Islet precursor cell (in vitro differentiated cells): ENCODE results near the gene TENT5C.

Experiments used
- DNase-seq: peaks from one replicate; pipeline ENCODE4 v3.0.0-alpha.2; 2018

Gene TENT5C

DNA sequence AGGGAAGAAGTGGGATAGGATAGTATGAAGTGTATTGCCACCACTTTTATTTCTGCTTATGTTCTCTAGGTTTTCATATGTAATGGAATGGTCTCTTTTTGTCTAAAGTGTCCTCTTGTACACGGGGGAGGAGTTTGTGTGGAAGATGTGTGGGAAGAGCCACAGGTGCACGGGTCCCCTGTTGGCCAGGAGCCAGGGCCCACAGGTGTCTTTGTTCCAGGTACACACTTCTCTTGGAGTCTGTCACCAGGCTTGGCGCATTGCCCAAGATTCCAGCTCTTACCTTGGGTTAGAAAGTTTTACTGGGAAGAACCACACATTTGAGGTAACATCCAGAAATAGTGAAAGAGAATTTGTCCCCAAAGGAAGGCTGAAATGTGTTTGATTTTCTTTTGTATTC is 10.5 kb downstream of the TENT5C start:
- peak; percentile 22 for DNase-seq

DNA sequence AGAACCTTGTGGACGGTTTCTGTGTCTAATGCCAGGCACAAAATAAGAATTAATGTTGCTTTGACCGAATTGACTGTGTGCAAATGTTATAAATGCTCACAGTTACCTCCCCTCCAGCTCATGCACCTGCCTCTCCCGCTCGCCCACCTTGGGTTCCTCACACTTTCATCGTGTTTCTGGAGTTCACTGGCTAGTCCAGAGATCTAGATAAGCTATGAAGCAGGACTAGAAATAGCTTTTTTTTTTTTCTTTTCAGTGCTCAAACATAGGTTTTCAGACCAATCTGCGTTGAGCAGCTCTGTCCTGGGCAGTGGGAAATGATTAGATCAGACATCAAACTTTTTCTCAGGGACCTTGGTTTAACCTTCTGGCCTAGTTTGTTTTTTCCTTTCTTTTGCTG is 11.1 kb downstream of the TENT5C start:
- peak; percentile 15 for DNase-seq

DNA sequence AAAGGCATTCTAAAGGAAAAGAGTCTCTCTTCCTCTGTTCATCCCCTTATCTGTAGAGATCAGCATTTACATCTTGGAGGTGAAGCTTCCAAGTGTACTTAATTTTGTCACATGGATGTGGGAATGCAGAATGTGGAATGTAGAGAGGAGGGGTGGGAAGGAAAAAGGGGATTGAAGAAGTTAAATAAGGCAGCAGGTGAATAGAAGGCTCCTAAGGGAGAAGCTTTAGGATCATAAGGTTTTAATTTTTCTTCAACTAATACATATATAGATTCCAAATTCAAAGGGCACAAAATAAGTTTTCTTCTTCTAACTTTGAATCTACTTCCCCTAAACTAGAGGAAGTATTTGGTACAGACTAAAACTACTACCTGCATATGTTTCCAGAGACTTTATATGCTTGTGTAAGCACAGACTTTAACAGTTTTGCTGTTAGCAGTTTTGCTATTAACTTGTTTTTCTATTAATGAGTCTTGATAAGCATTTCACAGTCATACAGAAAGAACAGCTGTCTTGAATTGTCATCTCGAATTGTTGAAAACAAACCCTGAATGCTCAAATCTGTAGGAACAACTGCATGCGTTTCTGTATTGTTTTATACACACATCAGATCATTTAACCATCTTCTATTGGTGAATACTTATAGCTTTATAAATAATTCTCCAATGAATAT is 12.7 kb downstream of the TENT5C start:
- DNase-seq, result no peak

DNA sequence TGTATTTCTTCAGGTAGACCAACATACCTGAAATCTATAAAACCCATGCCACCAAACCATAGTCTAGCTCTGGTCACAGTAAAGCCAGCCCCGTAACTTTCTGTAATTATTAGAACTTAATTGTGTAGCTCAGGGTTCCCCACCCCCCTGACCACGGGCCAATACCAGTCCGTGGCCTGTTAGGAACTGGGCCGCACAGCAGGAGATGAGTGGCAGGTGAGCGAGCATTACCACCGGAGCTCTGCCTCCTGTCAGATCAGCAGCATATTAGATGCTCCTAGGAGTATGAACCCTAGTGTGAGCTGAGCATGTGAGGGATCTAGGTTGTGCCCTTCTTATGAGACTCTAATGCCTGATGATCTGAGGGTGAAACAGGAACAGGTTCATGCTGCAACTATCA is 14.6 kb downstream of the TENT5C start:
- DNase-seq, result no peak

DNA sequence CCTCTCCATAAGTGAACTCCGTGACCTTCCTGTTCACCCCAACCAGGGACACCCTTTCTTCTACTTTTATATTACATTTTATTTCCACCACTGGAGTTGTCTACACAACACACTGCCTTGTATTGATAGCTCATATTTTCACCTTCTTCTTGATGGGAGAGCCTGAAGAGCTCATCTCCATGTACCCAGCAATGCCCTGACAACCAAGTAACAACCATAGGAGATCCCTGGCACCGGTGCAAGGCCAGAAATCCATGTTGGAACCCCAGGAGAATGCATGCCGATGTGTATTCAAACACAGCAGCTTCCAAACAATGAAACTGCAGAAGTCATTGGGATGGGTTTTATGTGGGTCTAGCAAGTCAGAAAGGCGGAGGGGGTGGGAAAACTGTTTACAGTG is 15.5 kb downstream of the TENT5C start:
- no peak for DNase-seq

DNA sequence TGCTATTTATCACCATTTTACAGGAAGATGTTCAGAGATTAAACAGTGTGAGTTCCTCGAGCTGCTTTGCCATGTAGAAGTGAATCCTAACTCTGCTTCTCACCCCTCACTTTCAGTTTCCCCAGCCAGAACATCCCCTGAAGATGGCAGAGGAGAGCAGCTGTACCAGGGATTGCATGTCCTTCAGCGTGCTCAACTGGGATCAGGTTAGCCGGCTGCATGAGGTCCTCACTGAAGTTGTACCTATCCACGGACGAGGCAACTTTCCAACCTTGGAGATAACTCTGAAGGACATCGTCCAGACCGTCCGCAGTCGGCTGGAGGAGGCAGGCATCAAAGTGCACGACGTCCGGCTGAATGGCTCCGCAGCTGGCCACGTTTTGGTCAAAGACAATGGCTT is 16.9 kb downstream of the TENT5C start:
- DNase-seq, result no peak

DNA sequence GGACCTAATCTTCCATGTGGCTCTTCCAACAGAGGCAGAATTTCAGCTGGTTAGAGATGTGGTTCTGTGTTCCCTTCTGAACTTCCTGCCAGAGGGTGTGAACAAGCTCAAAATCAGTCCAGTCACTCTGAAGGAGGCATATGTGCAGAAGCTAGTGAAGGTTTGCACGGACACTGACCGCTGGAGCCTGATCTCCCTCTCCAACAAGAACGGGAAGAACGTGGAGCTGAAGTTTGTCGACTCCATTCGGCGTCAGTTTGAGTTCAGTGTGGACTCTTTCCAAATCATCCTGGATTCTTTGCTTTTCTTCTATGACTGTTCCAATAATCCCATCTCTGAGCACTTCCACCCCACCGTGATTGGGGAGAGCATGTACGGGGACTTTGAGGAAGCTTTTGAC is 17.3 kb downstream of the TENT5C start:
- no peak for DNase-seq

DNA sequence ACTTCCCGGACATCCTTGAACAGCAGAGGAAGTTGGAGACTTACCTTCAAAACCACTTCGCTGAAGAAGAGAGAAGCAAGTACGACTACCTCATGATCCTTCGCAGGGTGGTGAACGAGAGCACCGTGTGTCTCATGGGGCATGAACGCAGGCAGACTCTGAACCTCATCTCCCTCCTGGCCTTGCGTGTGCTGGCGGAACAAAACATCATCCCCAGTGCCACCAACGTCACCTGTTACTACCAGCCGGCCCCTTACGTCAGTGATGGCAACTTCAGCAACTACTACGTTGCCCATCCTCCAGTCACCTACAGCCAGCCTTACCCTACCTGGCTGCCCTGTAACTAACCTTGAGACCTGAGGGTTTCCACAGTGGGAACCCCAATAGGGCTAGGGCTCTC is 17.9 kb downstream of the TENT5C start:
- DNase-seq, result no peak

DNA sequence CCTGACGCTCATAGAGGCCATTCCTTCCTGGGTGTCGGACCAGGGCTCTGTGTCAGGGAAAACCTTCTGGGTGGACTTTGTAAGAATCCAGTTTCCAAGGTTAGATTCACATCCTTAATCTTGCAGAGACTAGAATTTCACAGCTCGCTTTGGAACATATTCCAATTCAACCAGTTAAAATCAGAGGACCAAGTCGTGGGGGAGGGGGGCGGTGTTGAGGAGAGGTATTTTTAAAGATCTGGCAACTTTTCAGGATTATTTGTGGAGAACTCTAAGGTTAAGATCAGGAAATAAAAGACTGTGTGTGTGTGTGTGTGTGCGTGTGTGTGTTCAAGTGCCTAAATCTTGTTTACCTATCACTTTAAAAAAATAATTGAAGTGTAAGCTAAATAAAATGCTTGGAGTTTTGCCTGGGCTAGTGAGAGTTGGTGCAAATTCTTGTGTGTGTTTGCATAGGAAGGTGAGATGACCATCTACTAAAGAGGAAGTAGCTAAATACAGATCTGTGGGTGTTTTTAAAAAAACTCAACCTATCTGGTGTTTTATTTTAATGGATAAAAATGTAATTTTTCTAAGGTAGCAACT is 21.8 kb downstream of the TENT5C start:
- no peak for DNase-seq

DNA sequence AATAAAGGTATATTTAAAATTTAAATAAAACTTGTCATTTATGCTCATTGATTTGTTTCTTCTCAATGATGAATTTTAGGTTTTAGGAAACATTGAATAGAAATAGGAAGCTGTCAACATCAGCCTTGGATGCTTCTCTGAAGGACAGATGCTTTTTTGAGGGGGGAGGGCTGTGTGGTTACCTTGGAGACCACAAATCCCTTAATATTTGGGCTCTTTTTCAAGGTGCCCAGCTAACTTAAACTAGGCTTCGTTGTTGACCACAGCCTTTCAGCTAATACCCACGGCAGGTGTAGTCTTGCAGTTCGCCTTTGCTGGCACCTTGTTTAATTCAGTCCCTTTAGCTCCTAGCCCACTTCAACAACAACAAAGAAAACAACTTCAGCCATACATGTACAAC is 22.5 kb downstream of the TENT5C start:
- DNase-seq, result no peak

DNA sequence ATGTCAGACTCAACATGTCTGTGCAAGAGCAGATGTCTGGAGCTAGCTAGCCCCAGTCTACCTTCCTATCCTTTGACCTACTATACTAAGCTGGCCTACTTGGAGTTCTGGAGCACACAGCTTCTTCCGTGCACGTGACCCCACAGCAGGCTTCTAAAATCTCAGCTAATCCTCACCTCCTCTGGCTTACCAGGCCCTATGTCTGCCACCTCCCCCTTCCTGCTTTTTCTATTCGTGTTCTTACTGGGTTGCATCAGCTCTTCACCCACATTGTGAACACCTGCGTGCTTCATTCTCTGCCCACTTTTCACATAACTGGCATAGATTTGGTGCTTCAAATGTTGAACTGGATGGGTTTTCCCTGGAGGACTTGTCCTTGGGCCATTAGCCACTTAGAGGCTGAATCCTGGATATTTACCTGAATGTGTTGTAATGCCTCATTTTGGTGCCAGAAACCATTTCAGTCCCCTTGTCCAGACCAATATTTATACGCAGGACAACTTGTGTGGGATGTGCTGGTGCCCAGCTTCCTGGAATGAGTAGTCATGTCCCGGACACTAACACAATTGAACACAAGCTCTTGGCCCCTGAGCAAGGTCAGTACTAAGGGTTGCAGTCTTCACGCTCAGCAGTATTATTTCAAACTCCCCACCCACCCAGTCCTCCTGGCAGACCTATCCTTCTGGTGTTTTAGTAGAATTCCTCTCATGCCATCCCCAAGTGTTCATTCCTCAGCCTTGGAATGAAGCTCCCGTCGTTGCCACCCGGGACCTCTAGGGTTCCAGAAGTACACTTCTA is 24.0 kb downstream of the TENT5C start:
- peak; percentile 57 for DNase-seq

DNA sequence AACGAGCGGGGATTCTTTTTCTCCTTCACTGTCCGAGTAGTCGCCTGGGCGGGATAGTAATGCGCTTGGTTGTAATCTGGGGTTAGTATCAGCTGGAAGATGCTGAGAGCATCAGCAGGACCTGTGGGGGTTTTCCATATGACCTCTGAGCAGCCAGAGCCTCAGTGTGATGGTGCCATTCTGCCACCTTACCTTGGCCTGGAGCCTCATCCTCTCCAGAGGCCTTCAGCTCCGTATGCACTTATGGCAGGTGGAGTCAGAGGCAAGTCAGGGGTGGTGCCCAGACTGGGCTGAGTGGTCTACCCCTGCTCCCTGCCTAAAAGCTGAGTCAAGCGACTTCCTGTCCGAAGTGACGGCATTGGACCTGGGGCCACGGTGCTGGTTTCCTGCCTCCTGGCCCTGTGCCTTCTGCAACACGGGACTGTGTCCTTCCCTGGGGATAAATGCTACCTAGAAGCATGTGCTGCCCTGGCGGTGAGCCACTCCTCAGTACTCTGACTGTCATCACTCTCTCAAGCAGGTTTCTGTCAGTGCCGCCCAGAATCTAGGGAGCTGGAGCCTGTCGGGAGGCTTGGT is 24.7 kb downstream of the TENT5C start:
- peak; percentile 58 for DNase-seq

DNA sequence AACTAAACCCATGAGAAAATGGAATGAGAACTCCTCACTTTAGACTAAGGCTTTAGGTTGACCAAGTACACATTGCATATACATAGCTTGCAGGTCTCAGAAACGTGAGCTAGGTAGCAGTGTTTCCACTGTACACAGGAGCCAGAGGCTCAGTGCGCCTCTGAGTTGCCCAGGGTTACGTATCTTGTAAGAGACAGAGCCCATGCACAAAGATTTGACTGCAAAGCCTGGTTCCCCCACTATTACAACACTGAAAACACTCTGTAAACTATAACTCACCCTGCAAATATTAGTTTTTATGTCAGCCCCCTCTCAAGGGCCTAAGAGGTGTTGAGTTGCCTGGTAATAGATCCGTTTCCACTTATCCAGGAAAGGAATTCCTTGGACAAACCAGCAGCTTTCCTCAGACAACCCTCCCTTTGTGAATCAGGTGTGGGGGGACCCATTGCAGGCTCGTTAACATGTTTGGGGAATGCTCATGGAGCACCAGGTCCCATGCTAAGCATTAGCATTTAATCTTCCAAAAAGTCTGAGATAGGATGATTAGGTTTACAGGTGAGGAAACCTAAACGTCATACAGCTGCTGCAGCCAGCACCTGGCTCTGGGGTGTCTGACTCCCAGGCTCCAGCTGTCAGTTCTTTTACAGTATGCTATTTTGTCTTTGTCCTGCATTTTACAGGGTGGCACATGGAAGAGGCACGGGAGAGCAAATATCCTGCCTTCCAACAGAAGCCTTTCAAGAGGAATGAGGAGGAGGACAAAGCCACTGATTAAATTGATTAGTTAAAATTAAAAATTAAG is 25.7 kb downstream of the TENT5C start:
- DNase-seq, result peak; percentile 51

DNA sequence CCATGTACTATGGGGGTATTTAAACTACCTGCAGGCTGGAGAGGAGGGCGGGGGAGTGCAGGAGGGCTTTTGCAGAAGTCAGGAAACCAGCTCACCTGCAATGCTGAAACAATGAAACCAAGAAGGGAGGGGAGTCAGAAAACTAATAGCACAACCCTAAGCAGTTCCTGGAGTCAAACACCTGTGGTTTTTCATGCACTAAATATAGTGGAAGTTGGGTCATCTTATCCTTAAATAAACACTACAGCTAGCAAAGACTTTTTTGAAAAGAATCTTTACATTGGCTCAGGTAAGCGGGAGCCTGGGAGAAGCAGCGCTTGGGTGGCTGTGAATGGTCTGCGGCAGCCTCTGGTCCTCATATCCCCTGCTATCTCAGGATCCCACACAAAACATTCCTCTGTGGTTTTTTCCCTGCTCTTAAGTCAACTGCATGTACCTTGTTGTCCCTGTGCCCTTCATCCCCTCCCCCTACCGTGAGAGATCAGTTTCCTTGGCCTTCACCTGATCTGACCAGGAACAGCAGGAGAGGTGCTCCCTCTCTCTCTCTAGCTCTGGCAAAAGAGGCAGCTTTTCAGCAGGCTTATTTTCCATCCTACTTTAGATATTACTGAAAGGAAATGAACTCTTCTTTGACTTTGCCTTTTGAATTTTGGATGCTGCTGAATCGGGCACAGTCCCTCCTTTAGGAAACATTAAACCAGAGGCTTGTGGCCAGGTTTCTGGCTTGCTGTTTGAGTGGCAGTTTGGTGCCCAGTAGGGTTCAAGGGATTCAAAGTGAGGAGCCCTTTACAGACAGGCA is 26.6 kb downstream of the TENT5C start:
- DNase-seq, result peak; percentile 51

DNA sequence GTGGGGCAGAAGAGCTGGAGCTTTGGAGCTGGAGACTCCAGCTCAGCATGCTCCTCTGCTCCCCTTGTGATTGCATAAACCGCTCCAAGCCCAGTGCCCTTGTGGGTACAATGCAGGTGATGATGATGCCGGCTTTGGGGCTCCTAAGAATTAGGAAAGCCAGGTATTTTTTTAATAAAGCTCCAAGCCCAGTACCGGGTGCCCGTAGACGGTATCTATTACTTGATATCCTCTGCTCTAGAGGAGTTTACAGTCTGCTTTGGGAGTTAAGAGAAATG is 27.2 kb downstream of the TENT5C start:
- peak; percentile 27 for DNase-seq

DNA sequence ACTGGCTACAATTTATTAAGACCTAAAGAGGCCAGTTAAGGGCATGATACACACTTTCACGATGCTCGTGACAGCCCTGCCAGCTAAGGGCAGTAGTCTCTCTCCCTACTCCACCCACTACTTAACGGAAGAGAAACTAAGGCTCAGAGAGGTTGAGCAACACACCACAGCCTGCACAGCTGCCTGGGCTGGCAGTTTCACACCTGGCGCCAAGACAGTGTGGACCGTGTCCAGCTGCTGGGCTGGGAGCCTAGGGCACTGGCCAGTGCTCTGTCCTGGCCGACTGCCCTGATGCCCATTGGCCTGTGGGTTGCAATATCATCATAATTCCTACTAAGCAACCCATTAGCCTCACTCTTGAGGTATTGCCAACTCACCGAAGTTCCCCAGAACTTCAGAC is 27.6 kb downstream of the TENT5C start:
- peak; percentile 29 for DNase-seq

DNA sequence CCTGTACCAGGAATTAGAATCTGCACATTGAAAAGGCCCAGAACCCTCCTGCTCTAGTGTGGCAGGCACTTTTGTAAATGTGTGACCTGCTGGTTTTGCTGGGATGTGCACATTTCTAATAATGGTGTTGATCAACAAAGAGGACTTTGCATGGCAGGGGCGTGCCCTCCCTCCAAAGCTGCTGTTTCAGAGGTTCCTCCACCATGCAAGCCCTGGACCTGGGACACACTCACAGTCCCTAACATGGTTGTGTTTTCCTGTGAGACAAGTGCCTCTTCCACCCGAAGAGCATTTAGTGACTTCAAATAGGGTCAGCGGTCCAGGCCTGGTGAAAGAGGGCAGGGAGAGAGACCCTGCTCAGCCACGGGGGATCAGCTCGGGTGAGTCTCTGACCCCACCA is 28.1 kb downstream of the TENT5C start:
- DNase-seq, result peak; percentile 33

DNA sequence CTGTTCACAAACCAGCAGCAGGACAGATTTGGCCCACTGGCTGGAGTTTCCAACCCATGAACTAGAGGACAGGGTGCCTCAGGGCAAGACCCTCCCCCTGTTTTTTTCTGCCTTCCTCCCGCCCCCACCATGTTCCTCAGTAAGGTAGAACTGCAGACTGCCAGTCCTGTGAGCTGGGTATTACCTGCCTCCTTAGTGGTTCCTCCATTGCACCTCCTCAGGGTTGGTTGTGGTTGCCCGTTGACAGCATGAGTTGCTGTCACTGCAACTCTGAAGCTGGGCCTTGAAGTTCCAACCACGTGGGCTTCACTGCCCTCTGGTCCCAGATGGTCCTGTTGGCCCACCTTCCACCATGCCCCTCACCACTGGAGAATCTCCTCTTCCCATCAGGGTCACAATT is 28.8 kb downstream of the TENT5C start:
- peak; percentile 21 for DNase-seq

DNA sequence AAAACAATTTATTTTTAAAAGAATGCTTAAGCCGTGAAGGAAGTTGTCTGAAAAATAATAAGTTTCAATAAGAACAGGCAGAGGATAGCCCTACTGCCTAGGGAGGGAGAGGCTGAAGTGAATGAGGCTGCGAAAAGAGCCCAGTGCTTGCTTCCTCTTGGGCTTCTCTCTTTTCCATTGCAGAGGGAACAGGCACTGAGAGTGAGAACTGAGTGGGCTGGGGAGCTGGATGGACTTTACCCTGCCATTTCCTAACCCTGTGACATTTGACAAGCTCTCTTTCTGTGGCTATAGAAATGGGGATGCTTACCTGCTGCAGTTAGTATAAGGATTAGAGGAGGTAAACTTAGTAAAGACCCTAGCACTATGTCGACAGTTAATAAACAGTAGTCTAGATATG is 30.0 kb downstream of the TENT5C start:
- DNase-seq, result peak; percentile 19

DNA sequence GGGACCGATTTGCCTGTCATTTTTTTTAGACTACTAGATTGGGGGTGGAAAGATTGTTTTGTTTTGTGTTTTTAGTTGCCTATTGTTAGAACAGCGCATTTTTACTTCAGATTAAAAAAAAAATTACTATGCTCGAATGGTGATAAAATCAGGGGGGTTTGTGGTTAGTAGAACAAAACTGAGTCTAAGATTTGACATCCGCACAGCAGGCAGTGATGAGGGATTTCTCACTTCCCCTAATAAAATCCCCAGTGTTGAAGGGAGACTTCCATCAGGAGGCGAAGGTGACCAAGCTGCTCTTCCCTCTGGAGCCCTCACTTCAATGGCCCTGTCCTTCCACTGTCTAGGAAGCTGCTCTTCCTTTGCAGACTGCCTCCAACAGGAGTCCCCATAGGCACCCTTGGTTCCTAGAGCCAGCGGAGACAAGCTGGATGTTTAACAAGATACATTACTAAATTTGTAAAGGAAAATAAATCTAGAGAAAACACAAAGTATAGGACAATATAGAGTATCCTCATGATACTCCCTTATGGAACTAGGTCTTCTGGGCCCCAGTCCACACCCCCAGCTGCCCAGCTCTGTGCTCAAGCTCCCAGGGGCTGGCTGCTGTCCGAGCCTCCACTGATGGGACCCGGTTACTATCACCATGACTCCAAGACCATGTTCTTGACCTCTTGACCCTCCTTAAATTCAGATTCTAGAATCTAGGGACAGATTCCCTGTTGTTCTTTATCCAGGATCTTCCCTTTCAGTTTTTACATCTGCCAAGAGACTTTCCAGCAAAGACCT is 31.0 kb downstream of the TENT5C start:
- DNase-seq, result peak; percentile 43

DNA sequence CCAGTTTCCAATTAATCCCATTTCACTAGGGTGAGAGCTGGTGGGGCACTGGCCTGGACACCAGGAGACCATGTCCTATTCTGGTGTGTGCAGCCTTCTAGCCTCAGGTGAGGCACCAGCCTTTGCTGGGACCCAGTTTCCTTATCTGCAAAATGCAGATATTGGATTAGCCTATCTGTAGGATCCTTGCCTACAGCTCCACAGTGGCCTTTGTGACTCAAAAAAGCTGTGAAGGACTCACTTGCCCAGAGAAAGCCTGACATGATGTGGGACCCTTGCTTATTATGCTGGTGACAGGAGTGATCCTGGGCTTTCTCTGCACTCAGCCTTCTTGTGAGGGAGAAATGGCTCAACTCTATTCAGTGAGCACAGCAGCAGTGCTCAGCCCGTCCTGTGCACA is 32.3 kb downstream of the TENT5C start:
- no peak for DNase-seq

DNA sequence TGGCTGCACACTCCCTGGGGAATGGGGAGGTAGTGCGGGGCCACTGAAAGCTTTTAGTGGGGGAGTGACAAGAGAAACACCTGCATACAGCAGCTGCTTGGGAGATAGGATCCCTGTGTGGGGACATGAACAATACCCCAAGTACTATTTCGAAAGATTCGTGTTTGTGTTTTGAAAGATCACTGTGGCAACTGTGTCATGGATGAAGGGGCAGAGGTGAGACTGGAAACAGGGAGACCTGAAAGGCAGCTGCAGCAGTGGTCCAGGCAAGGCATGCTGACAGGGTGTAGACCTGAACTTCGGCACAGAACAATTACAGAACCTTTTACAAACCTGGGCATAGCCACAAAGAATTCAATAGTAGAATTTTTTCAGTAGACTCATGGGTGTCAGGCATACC is 32.9 kb downstream of the TENT5C start:
- no peak for DNase-seq
